GM12878 (cell line): Measurements from ENCODE around the gene GABPA. TPM values are rescaled to one million over a fixed set of nuclear protein-coding genes. Genes with fewer than 3 reads are reported as not detected.

Experiments
- ATAC-seq: fragments of 200-7000 bp; cut with Tn5 transposase; 3 replicates; pipeline ENCODE4 v1.9.1; 2020; ENCODE audit warnings: mild to moderate bottlenecking, moderate library complexity
- BruUV-seq: library from RNA; stranded (reverse); fragments of 400-500 nt; replicated peaks from 2 replicates; lab custom pipeline; 2021; lab: Mats Ljungman, UMichigan
- CTCF ChIA-PET: fragments of 300-600 bp; sonication (Branson Sonifier 250); formaldehyde crosslinking; extraction: SDS; loops from one replicate; lab custom pipeline; 2021; ENCODE audit warnings: inconsistent platforms; lab: Yijun Ruan, JAX
- POLR2A ChIA-PET: fragments of 350-600 bp; formaldehyde crosslinking; extraction: SDS; loops from one replicate; lab custom pipeline; 2021; ENCODE audit warnings: inconsistent platforms; lab: Charles Lee
- RAD21 ChIA-PET: fragments of 300-600 bp; sonication (Branson Sonifier 250); formaldehyde crosslinking; loops from one replicate; lab custom pipeline; 2023; ENCODE audit warnings: antibody characterized with exemption; ENCODE audit not compliant: unreplicated experiment; lab: Charles Lee
- SMC1A ChIA-PET: fragments of 300-600 bp; sonication (Branson Sonifier 250); formaldehyde crosslinking; loops from one replicate; lab custom pipeline; 2023; ENCODE audit not compliant: unreplicated experiment, uncharacterized antibody; lab: Charles Lee
- DNase-seq: peaks from one replicate; pipeline ENCODE4 v3.0.0-alpha.2; 2011; ENCODE audit warnings: low read depth, low spot score
- FAIRE-seq: peaks from 3 replicates; lab custom pipeline; 2011; peaks lifted over from hg19 to GRCh38; lab: Jason Lieb, UNC
- H2AFZ ChIP-seq: 2 replicates; pipeline ENCODE4 v1.6.0; 2011; ENCODE audit warnings: low read depth, low read length, control low read depth; ENCODE audit not compliant: control insufficient read depth
- H3K27ac ChIP-seq: 2 replicates; pipeline ENCODE4 v1.5.1; 2011; ENCODE audit warnings: control low read depth; ENCODE audit not compliant: control insufficient read depth, insufficient read depth
- H3K27me3 ChIP-seq, 2 experiments: replicated peaks in 1 of 2; 2 replicates each; pipeline versions ENCODE4 v1.6.0 to v1.6.1; 2011; ENCODE audit warnings: low read length in 1 of 2; ENCODE audit not compliant: control insufficient read depth in 2 of 2, insufficient read depth in 2 of 2
- H3K36me3 ChIP-seq, 2 experiments: 2 replicates each; pipeline ENCODE4 v1.5.1; 2011; ENCODE audit warnings: low read length in 1 of 2; ENCODE audit not compliant: control insufficient read depth in 2 of 2, insufficient read depth in 2 of 2
- H3K4me1 ChIP-seq: 2 replicates; pipeline ENCODE4 v1.6.1; 2011; ENCODE audit warnings: mild to moderate bottlenecking, low read length, moderate library complexity, mixed read lengths; ENCODE audit not compliant: control insufficient read depth, insufficient read depth
- H3K4me2 ChIP-seq: 2 replicates; pipeline ENCODE4 v1.6.0; 2011; ENCODE audit warnings: control low read depth; ENCODE audit not compliant: control insufficient read depth, insufficient read depth
- H3K4me3 ChIP-seq: fragments of 200-600 bp; sonication (generic); 2 replicates; pipeline ENCODE4 v1.5.1; 2016
- H3K79me2 ChIP-seq: 2 replicates; pipeline ENCODE4 v1.6.0; 2011; ENCODE audit warnings: low read length; ENCODE audit not compliant: control insufficient read depth, insufficient read depth
- H3K9ac ChIP-seq: 2 replicates; pipeline ENCODE4 v1.8.0; 2011; ENCODE audit warnings: low read length, control low read depth, mixed read lengths; ENCODE audit not compliant: control insufficient read depth, insufficient read depth
- H3K9me3 ChIP-seq: replicated peaks from 3 replicates; pipeline ENCODE4 v1.5.1; 2011; ENCODE audit warnings: mild to moderate bottlenecking, low read length; ENCODE audit not compliant: control insufficient read depth, insufficient read depth
- H4K20me1 ChIP-seq: 2 replicates; pipeline ENCODE4 v1.6.0; 2011; ENCODE audit not compliant: control insufficient read depth, insufficient read depth
- ATF2 ChIP-seq: IDR thresholded peaks from 2 replicates; pipeline ENCODE4 v1.6.1; 2012; ENCODE audit warnings: low read length, inconsistent platforms
- CHD2 ChIP-seq: IDR thresholded peaks from 2 replicates; pipeline ENCODE4 v1.6.1; 2011; ENCODE audit warnings: low read depth, low read length, improper control_type of control experiment, borderline replicate concordance
- CREM ChIP-seq: IDR thresholded peaks from 2 replicates; pipeline ENCODE4 v1.6.1; 2014; ENCODE audit warnings: antibody characterized with exemption, low read depth
- E4F1 ChIP-seq: fragments of 450-650 bp; IDR thresholded peaks from 2 replicates; pipeline ENCODE4 v1.6.1; 2018; ENCODE audit warnings: borderline replicate concordance, mild to moderate bottlenecking; ENCODE audit not compliant: partially characterized antibody
- HCFC1 ChIP-seq: fragments of 150-350 bp; IDR thresholded peaks from 2 replicates; pipeline ENCODE4 v1.6.1; 2014; ENCODE audit warnings: low read length
- IKZF2 ChIP-seq, 2 experiments: fragments of 450-650 bp; IDR thresholded peaks; 2 replicates each; pipeline ENCODE4 v1.6.1; 2017; ENCODE audit warnings: mild to moderate bottlenecking in 2 of 2, moderate library complexity in 2 of 2
- KDM1A ChIP-seq: fragments of 200-600 bp; sonication (generic); IDR thresholded peaks from 2 replicates; pipeline ENCODE4 v1.6.1; 2016; ENCODE audit warnings: borderline replicate concordance
- MEF2A ChIP-seq: IDR thresholded peaks from 2 replicates; pipeline ENCODE4 v1.6.1; 2011; ENCODE audit warnings: low read depth, mild to moderate bottlenecking, low read length, moderate library complexity; ENCODE audit not compliant: insufficient read depth
- NR2C1 ChIP-seq: fragments of 450-650 bp; IDR thresholded peaks from 2 replicates; pipeline ENCODE4 v1.6.1; 2017; ENCODE audit warnings: antibody characterized with exemption, mild to moderate bottlenecking, moderate library complexity
- PBX3 ChIP-seq: IDR thresholded peaks from 2 replicates; pipeline ENCODE4 v1.6.1; 2011; ENCODE audit warnings: mild to moderate bottlenecking, low read depth, low read length, moderate library complexity; ENCODE audit not compliant: insufficient replicate concordance
- RAD21 ChIP-seq: IDR thresholded peaks from 2 replicates; pipeline ENCODE4 v1.6.1; 2011; ENCODE audit warnings: mild to moderate bottlenecking, low read depth, low read length, moderate library complexity; ENCODE audit not compliant: insufficient read depth
- RAD51 ChIP-seq: fragments of 450-650 bp; IDR thresholded peaks from 2 replicates; pipeline ENCODE4 v1.6.1; 2016; ENCODE audit warnings: moderate library complexity, mild to moderate bottlenecking, inconsistent platforms
- RBBP5 ChIP-seq: fragments of 200-600 bp; sonication (generic); conservative IDR thresholded peaks from 2 replicates; pipeline ENCODE4 v1.6.1; 2016
- TAF1 ChIP-seq: IDR thresholded peaks from 2 replicates; pipeline ENCODE4 v1.6.1; 2011; ENCODE audit warnings: mild to moderate bottlenecking, low read depth, low read length, borderline replicate concordance
- TARDBP ChIP-seq: IDR thresholded peaks from 2 replicates; pipeline ENCODE4 v1.6.1; 2016; ENCODE audit warnings: borderline replicate concordance
- ZBTB11 ChIP-seq: fragments of 450-650 bp; formaldehyde crosslinking; IDR thresholded peaks from 2 replicates; pipeline ENCODE4 v1.5.0; 2022; ENCODE audit warnings: mild to moderate bottlenecking, missing genetic modification characterization
- WGBS: methylation state at CpG from one replicate; pipeline ENCODE4 v1.1.6; 2016; ENCODE audit warnings: low lambda C conversion rate; ENCODE audit not compliant: insufficient replicate concordance, insufficient coverage; ENCODE audit errors: missing lambda C conversion rate; 5-methylcytosine and 5-hydroxymethylcytosine counted together
- in situ Hi-C: fragments of 300-500 bp; cut with MboI; formaldehyde crosslinking; loops from 9 replicates; pipeline ENCODE4 v1.14.3; 2018; ENCODE audit warnings: mixed read lengths
- intact Hi-C: fragments of 100-400 bp; cut with micrococcal nuclease; formaldehyde crosslinking; loops from one replicate; pipeline ENCODE4 v1.14.2; 2022; ENCODE audit not compliant: unreplicated experiment
- polyA plus RNA-seq, 11 experiments: library from polyadenylated mRNA; depleted of rRNA in 4 of 11; unstranded in 6 of 11; stranded (reverse) in 5 of 11; fragments of >200 nt; fragmentation: Nextera tagmentation in 4 of 11; fragmentation: Illumina TruSeq in 1 of 11; extraction: Ambion mirVana in 4 of 11; extraction: Trizol in 1 of 11; gene quantifications; 1 replicate in 1 of 11; 2 replicates in 10 of 11; pipeline versions ENCODE4 v1.2.1 to v1.2.3, GENCODE V29; 2011 to 2016; ENCODE audit warnings: inconsistent platforms in 2 of 11, missing spikeins in 2 of 11, low read depth in 1 of 11
- total RNA-seq, 4 experiments: library from RNA; depleted of rRNA in 3 of 4; stranded (reverse); fragments of >200 nt in 3 of 4; fragmentation: Illumina TruSeq in 1 of 4; extraction: Trizol in 1 of 4; gene quantifications; 2 replicates each; pipeline versions ENCODE4 v1.2.1 to v1.2.3, GENCODE V29; 2013 to 2021

The GABPA gene
- total and polyA plus RNA-seq, 10 of the 15 experiments (the other 5 are each of a cell fraction or from before 2014, with no cell fraction given): 7.6 to 25.6 (median 22.9) TPM

GRCh38 chr21:25691976-25692375, 42.8 kb upstream of the GABPA start:
- Histone ChIP-seq H3K4me2 (no peak overlapping the region), H3K9ac (no peak overlapping the region), H3K27me3 (no peaks in the 10 kb centered on the region), H3K4me1 (no peaks in the 10 kb centered on the region), H3K9me3 (no peaks in the 10 kb centered on the region), H2AFZ (no peak overlapping the region), H4K20me1 (no peaks in the 10 kb centered on the region), H3K4me3 (no peak overlapping the region), H3K79me2 (no peaks in the 10 kb centered on the region), H3K27ac (no peak overlapping the region), H3K36me3 (no peaks in the 10 kb centered on the region)
- ChIA-PET CTCF (no interaction called here), SMC1A (no interaction called here), RAD21 (no interaction called here), POLR2A (no interaction called here)
- intact Hi-C loops: no loop called here
- FAIRE-seq (no peak), DNase-seq (no peak), ATAC-seq (no peak)
- in situ Hi-C loops: no loop called here
- WGBS: 43% methylated on average over 3 of the region's 3 CpGs
- no TSS peak for BruUV-seq
- TF ChIP-seq HCFC1 (no peak), RAD21 (no peak), ATF2 (no peak), MEF2A (no peak), TARDBP (no peak), E4F1 (no peak), NR2C1 (no peak), PBX3 (no peak), IKZF2 (IDR thresholded peaks at IDR 0.05) (no peak), KDM1A (no peak), ZBTB11 (CRISPR knock-in tag) (no peak), CHD2 (no peak), RAD51 (no peak), CREM (no peak), TAF1 (no peak), RBBP5 (no peak)
